ENCODE data around the gene IP6K1. TPM values are rescaled to one million over a fixed set of nuclear protein-coding genes. Genes with fewer than 3 reads are reported as not detected.

IP6K1 gene
- total RNA-seq, 1 experiment from 2014 or later: 32.2 TPM

- H3K4me1 Mint-ChIP-seq: peaks cover 3% of the 10 kb centered on the region; the same call in 1 of the 2 replicates
- no peak for ATAC-seq
- H3K4me3 Mint-ChIP-seq: no peak overlapping the region
- ChIA-PET CTCF (interaction anchor here (0.5 to 1.5 kb wide), 2 partner anchors 10 to 44 kb away, joined by 3 to 4 read pairs; no protein-coding TSS in a partner anchor), POLR2A (no interaction called here)
- no peak overlapping the region for H3K27ac Mint-ChIP-seq
- no peaks in the 10 kb centered on the region for H3K36me3 Mint-ChIP-seq
- TF ChIP-seq PRRX2 (CRISPR knock-in tag; IDR thresholded peaks at IDR 0.05) (no peak), CREM (CRISPR knock-in tag; IDR thresholded peaks at IDR 0.05) (no peak)
- TF ChIP-seq, protein P1, sequence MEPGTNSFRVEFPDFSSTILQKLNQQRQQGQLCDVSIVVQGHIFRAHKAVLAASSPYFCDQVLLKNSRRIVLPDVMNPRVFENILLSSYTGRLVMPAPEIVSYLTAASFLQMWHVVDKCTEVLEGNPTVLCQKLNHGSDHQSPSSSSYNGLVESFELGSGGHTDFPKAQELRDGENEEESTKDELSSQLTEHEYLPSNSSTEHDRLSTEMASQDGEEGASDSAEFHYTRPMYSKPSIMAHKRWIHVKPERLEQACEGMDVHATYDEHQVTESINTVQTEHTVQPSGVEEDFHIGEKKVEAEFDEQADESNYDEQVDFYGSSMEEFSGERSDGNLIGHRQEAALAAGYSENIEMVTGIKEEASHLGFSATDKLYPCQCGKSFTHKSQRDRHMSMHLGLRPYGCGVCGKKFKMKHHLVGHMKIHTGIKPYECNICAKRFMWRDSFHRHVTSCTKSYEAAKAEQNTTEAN (CRISPR knock-in tag; IDR thresholded peaks at IDR 0.05): no peak
- TF ChIP-seq, protein P2, sequence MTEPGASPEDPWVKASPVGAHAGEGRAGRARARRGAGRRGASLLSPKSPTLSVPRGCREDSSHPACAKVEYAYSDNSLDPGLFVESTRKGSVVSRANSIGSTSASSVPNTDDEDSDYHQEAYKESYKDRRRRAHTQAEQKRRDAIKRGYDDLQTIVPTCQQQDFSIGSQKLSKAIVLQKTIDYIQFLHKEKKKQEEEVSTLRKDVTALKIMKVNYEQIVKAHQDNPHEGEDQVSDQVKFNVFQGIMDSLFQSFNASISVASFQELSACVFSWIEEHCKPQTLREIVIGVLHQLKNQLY (CRISPR knock-in tag; IDR thresholded peaks at IDR 0.05): no peak
- DNase-seq (ENCODE audit: low spot score): no peak
- no peaks in the 10 kb centered on the region for H3K9me3 Mint-ChIP-seq
- peaks cover 22% of the 10 kb centered on the region for H3K27me3 Mint-ChIP-seq (ENCODE audit: low read depth)
Observed at GRCh38 chr3:49792371-49793150, 6.2 kb upstream of the IP6K1 start.

DNA sequence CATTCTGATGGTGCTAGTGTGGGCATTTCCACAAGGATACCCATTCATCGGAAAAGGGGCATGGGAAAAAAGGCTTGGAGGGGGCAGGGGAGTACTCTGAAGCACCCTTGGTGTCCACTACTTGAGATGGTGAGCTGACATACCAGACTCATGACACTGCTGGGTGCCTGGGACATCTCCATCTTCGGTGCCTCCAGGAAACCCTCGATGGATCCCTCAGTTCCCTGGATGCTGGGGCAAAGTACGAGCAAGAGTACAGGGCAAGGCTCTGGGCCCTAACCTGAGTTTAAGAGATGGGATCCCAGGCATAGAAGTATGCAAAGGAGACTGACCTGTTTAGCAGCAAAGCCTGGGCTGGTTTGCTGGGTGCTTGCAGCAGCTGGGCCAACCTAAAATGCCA lies 5.2 kb upstream of the IP6K1 start:
- DNase-seq (ENCODE audit: low spot score) (no peak), ATAC-seq (no peak)
- ChIA-PET POLR2A (no interaction called here), CTCF (no interaction called here)
- TF ChIP-seq EMX1 (CRISPR knock-in tag; IDR thresholded peaks at IDR 0.05) (no peak), HMGA2 (CRISPR knock-in tag; IDR thresholded peaks at IDR 0.05) (no peak), ZNF416 (CRISPR knock-in tag; IDR thresholded peaks at IDR 0.05) (no peak), TCF7 (CRISPR knock-in tag; IDR thresholded peaks at IDR 0.05; ENCODE audit: low read depth) (no peak)
- TF ChIP-seq, protein P3, sequence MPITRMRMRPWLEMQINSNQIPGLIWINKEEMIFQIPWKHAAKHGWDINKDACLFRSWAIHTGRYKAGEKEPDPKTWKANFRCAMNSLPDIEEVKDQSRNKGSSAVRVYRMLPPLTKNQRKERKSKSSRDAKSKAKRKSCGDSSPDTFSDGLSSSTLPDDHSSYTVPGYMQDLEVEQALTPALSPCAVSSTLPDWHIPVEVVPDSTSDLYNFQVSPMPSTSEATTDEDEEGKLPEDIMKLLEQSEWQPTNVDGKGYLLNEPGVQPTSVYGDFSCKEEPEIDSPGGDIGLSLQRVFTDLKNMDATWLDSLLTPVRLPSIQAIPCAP (CRISPR knock-in tag; IDR thresholded peaks at IDR 0.05): no peak
- H3K36me3 Mint-ChIP-seq: no peaks in the 10 kb centered on the region
- peaks cover 10% of the 10 kb centered on the region; the same call in 1 of the 2 replicates for H3K4me1 Mint-ChIP-seq
- no peak overlapping the region for H3K4me3 Mint-ChIP-seq
- H3K9me3 Mint-ChIP-seq: no peaks in the 10 kb centered on the region
- H3K27ac Mint-ChIP-seq: no peak overlapping the region
- peaks cover 19% of the 10 kb centered on the region for H3K27me3 Mint-ChIP-seq (ENCODE audit: low read depth)

DNA sequence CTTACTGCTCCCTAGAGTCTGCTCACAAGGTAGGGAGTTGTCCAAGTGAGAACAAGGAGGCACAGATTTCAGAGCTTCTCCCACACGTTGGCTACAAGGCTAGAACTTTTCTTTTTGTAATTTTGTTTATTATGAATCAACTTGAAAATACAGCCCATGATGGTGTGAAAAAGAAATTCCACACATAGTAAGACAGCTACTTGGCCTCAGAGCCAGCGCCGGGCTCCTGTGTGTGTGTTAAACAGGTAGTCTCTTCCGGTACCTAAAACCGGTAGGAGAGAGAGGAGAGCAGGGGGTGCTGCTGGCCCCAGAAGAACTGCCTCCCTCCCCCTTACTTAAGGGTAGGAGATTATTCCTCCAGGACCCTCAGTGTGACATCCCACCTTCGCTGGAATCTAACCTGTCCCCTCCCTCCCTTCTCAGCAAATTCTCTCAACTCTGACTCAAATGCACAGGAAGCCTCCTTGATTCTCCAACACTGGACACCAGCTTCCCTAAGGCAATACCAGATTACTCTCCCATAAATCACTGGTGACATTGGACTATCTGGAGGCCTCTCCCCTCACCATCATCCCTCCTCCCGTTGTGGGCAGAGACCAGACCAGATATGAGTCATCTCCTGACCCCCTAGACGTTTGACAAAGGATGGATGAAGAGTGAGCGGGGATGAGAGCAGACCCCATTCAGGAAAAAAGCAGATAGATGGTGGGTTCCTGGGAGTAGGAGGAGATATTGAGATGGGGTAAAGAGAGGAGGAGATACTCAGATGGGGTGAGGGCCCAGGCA lies 4.5 kb upstream of the IP6K1 start:
- TF ChIP-seq FOXK1 (CRISPR knock-in tag; IDR thresholded peaks at IDR 0.05) (no peak), TEAD4 (CRISPR knock-in tag; IDR thresholded peaks at IDR 0.05) (no peak), ZNF121 (CRISPR knock-in tag; IDR thresholded peaks at IDR 0.05) (no peak), KAT7 (CRISPR knock-in tag; IDR thresholded peaks at IDR 0.05; ENCODE audit: borderline replicate concordance) (no peak), JAZF1 (CRISPR knock-in tag; IDR thresholded peaks at IDR 0.05) (no peak), ZNF671 (CRISPR knock-in tag; IDR thresholded peaks at IDR 0.05) (no peak), USF1 (CRISPR knock-in tag; IDR thresholded peaks at IDR 0.05) (no peak), ETV6 (CRISPR knock-in tag; IDR thresholded peaks at IDR 0.05) (no peak), ZNF416 (CRISPR knock-in tag; IDR thresholded peaks at IDR 0.05) (no peak)
- TF ChIP-seq, protein P4, sequence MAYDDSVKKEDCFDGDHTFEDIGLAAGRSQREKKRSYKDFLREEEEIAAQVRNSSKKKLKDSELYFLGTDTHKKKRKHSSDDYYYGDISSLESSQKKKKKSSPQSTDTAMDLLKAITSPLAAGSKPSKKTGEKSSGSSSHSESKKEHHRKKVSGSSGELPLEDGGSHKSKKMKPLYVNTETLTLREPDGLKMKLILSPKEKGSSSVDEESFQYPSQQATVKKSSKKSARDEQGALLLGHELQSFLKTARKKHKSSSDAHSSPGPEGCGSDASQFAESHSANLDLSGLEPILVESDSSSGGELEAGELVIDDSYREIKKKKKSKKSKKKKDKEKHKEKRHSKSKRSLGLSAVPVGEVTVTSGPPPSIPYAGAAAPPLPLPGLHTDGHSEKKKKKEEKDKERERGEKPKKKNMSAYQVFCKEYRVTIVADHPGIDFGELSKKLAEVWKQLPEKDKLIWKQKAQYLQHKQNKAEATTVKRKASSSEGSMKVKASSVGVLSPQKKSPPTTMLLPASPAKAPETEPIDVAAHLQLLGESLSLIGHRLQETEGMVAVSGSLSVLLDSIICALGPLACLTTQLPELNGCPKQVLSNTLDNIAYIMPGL (CRISPR knock-in tag; IDR thresholded peaks at IDR 0.05): no peak
- TF ChIP-seq, protein P1 (CRISPR knock-in tag; IDR thresholded peaks at IDR 0.05): no peak
- DNase-seq (ENCODE audit: low spot score) (no peak), ATAC-seq (no peak)
- H3K4me3 Mint-ChIP-seq: no peak overlapping the region
- H3K27me3 Mint-ChIP-seq (ENCODE audit: low read depth): peaks cover 19% of the 10 kb centered on the region
- H3K36me3 Mint-ChIP-seq: no peaks in the 10 kb centered on the region
- no peak overlapping the region for H3K27ac Mint-ChIP-seq
- ChIA-PET POLR2A (no interaction called here), CTCF (interaction anchor here (0.9 to 1.2 kb wide), 2 partner anchors 72 to 90 kb away, joined by 3 read pairs; no protein-coding TSS in a partner anchor)
- H3K9me3 Mint-ChIP-seq: no peaks in the 10 kb centered on the region
- H3K4me1 Mint-ChIP-seq: peaks cover 10% of the 10 kb centered on the region
